ENCODE results near the gene MAN1B1.

Gene MAN1B1

GRCh38 chr9:137136881-137137607 is 50.3 kb downstream of the MAN1B1 start:
- no peak for DNase-seq (ENCODE audit: extremely low read depth, low read depth)
- TF ChIP-seq CTCF (IDR thresholded peaks at IDR 0.05; ENCODE audit: low read depth, low read length), result no peak

GRCh38 chr9:137138058-137138721 is 51.4 kb downstream of the MAN1B1 start:
- no peak for DNase-seq (ENCODE audit: extremely low read depth, low read depth)

GRCh38 chr9:137138722-137139467 is 52.1 kb downstream of the MAN1B1 start, which contains the start of gene GRIN1:
Gene GRIN1 (plus strand): TSS chr9:137139154. CDS start chr9:137139487, 333 bp downstream.
- no peak for TF ChIP-seq CTCF (IDR thresholded peaks at IDR 0.05; ENCODE audit: low read depth, low read length)
- DNase-seq (ENCODE audit: extremely low read depth, low read depth), result no peak

More at GRCh38 chr9:137138058-137138721, 51.4 kb downstream of the MAN1B1 start:
- no peak for TF ChIP-seq CTCF (IDR thresholded peaks at IDR 0.05; ENCODE audit: low read depth, low read length)

- no peak for TF ChIP-seq CTCF (IDR thresholded peaks at IDR 0.05; ENCODE audit: low read depth, low read length)
- DNase-seq (ENCODE audit: extremely low read depth, low read depth), result no peak
Observed at GRCh38 chr9:137139468-137140150, 52.8 kb downstream of the MAN1B1 start.

DNA sequence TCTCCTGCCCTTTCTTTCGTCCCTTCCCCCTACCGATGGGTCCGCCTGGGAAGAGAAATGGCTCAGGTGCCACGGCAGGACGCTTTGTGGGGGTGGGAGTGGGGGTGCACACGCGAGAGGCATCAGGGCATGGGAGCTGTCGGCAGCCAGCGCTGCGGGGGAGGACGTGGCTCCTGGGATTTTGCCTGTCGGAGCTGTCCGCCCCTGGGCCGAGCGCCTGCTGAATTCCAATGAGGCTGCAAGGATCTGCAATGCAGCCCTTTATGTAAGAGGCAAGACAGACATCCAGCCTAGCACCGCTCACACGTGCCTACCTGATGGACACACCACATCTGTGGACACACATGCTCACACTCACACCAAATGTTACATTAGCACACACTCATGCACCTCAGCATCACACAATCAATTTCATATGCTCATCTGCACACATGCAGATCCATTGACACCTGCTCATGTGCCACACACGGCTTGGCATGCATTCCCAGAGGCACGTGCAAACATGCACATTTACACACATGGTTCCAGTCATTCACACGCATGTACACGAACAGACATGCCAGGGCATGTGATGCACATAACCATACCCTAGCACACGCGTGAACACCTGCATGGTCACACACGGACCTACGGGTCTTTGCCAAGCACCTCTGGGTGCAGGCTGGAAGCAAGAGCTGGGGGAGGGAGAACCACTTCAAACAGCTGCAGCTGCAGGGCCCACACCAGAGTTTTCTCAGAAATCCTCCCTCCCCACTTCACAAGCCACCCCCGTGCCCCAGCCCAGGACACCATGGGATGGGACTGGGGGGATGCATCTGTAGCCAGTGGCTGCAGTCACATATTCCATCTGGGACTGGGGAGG is 53.6 kb downstream of the MAN1B1 start:
- DNase-seq (ENCODE audit: extremely low read depth, low read depth), result no peak
- no peak for TF ChIP-seq CTCF (IDR thresholded peaks at IDR 0.05; ENCODE audit: low read depth, low read length)

DNA sequence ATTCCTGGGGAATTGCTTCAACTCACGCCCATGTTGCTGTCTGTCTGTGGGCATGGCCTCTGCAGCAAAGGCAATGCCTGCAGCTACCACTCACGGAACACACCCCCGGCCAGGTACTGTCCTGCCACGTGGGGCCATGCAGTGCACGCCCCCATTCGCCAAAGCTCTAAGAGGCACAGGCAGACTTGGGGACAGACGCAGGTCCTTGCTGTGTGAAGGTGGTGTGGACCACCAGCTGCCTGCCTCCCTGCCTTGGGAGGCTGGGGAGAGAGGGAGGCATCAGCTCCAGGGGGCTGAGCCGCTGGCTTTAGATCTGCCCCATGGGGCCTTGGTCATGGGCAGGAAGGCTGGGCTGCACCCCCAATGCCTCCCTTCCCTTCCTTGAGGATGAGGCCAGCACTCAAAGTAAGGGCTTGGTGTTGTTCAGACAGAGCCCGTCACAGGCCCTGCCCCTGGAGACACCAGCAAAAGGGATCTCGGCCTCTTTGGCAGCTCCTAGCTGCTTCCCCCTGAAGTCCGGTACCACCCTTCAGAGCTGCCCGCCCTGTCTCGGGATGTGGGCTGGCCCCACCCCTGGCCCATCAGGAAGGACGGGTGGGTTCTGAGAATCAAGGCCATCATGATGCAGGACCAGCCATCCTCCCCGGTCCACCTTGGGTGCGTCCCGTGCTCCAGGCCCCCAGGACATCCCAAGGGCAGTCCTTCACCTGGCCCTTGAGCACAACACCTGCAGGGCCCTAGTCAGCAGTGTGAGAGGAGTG is 54.4 kb downstream of the MAN1B1 start:
- no peak for DNase-seq (ENCODE audit: extremely low read depth, low read depth)

More for the DNA sequence above, 54.4 kb downstream of the MAN1B1 start:
- TF ChIP-seq CTCF (IDR thresholded peaks at IDR 0.05; ENCODE audit: low read depth, low read length), result no peak
